A549 (cell line): Measurements from ENCODE around the gene ERLIN1. TPM values are rescaled to one million over a fixed set of nuclear protein-coding genes. Genes with fewer than 3 reads are reported as not detected.

Source experiments
- ATAC-seq, 2 experiments: fragments of 200-7000 bp in 1 of 2; fragments of >200 bp in 1 of 2; cut with Nextera tagmentation in 1 of 2; cut with Tn5 transposase in 1 of 2; 3 replicates each; pipeline versions ENCODE4 v1.8.0 to v1.9.1; 2018 to 2020; ENCODE audit warnings: mild to moderate bottlenecking in 1 of 2, moderate library complexity in 1 of 2
- CTCF ChIA-PET: fragments of 300-600 bp; sonication (Branson Sonifier 250); formaldehyde crosslinking; extraction: SDS; loops from one replicate; lab custom pipeline; 2021; ENCODE audit warnings: antibody characterized with exemption, inconsistent platforms; lab: Yijun Ruan, JAX
- POLR2A ChIA-PET: fragments of 350-600 bp; formaldehyde crosslinking; extraction: SDS; loops from one replicate; lab custom pipeline; 2021; ENCODE audit warnings: antibody characterized with exemption, inconsistent platforms; lab: Yijun Ruan, JAX
- DNase-seq, 2 experiments: peaks; one replicate each; pipeline versions ENCODE4 v3.0.0 to v3.0.0-alpha.2; 2011 to 2016; ENCODE audit warnings: low read depth in 1 of 2, low spot score in 1 of 2
- FAIRE-seq: peaks from 2 replicates; lab custom pipeline; 2011; peaks lifted over from hg19 to GRCh38; lab: Jason Lieb, UNC
- H3K27ac ChIP-seq, 2 experiments: fragments of >200 bp; sonication (Bioruptor Twin); formaldehyde crosslinking; 3 replicates each; pipeline ENCODE4 v1.5.1; 2016 to 2017
- H3K4me1 ChIP-seq: fragments of >200 bp; sonication (Bioruptor Twin); formaldehyde crosslinking; 3 replicates; pipeline ENCODE4 v1.6.1; 2016
- H3K4me2 ChIP-seq: fragments of >200 bp; sonication (Bioruptor Twin); formaldehyde crosslinking; 3 replicates; pipeline ENCODE4 v1.6.1; 2016
- H3K4me3 ChIP-seq: fragments of >200 bp; sonication (Bioruptor Twin); formaldehyde crosslinking; 3 replicates; pipeline ENCODE4 v1.5.1; 2016
- H3K9me3 ChIP-seq: fragments of >200 bp; sonication (Bioruptor Twin); formaldehyde crosslinking; 3 replicates; pipeline ENCODE4 v1.6.1; 2016
- ATOH8 ChIP-seq: fragments of 250-450 bp; sonication (Bioruptor Pico); IDR thresholded peaks from 2 replicates; pipeline ENCODE4 v1.5.0; 2020; ENCODE audit warnings: low read depth, mild to moderate bottlenecking, moderate library complexity
- CBX2 ChIP-seq: fragments of 200-600 bp; sonication (generic); IDR thresholded peaks from 2 replicates; pipeline ENCODE4 v1.6.1; 2016; ENCODE audit warnings: low read depth, mild to moderate bottlenecking, borderline replicate concordance
- CHD4 ChIP-seq: fragments of 200-600 bp; sonication (generic); IDR thresholded peaks from 2 replicates; pipeline ENCODE4 v1.6.1; 2016; ENCODE audit warnings: antibody characterized with exemption, mild to moderate bottlenecking, borderline replicate concordance
- E2F6 ChIP-seq: IDR thresholded peaks from 2 replicates; pipeline ENCODE4 v1.6.1; 2012; ENCODE audit warnings: low read depth, borderline replicate concordance
- EP300 ChIP-seq, 2 experiments: fragments of >200 bp; sonication (Bioruptor Twin); formaldehyde crosslinking; IDR thresholded peaks; 2 replicates in 1 of 2; 3 replicates in 1 of 2; pipeline ENCODE4 v1.6.1; 2016 to 2017
- ESRRA ChIP-seq: fragments of 150-350 bp; IDR thresholded peaks from 2 replicates; pipeline ENCODE4 v1.6.1; 2014; ENCODE audit warnings: mild to moderate bottlenecking, low read length, borderline replicate concordance
- FOXS1 ChIP-seq: fragments of 250-450 bp; sonication (Bioruptor Pico); IDR thresholded peaks from 2 replicates; pipeline ENCODE4 v1.5.0; 2020; ENCODE audit warnings: mild to moderate bottlenecking, moderate library complexity
- GATA3 ChIP-seq: IDR thresholded peaks from 2 replicates; pipeline ENCODE4 v1.6.1; 2012; ENCODE audit warnings: borderline replicate concordance
- HDAC2 ChIP-seq: fragments of 200-600 bp; sonication (generic); IDR thresholded peaks from 2 replicates; pipeline ENCODE4 v1.6.1; 2016
- HOXA7 ChIP-seq: fragments of 250-450 bp; sonication (Bioruptor Pico); IDR thresholded peaks from 2 replicates; pipeline ENCODE4 v1.5.0; 2020; ENCODE audit warnings: mild to moderate bottlenecking, moderate library complexity
- HOXB5 ChIP-seq: fragments of 250-450 bp; sonication (Bioruptor Pico); IDR thresholded peaks from 2 replicates; pipeline ENCODE4 v1.5.0; 2020; ENCODE audit warnings: mild to moderate bottlenecking, moderate library complexity
- KDM1A ChIP-seq: fragments of 200-600 bp; sonication (generic); IDR thresholded peaks from 2 replicates; pipeline ENCODE4 v1.6.1; 2016; ENCODE audit warnings: low read depth, mild to moderate bottlenecking
- MYC ChIP-seq: IDR thresholded peaks from 2 replicates; pipeline ENCODE4 v1.6.1; 2012; ENCODE audit warnings: mild to moderate bottlenecking, inconsistent platforms, low read length, improper control_type of control experiment, borderline replicate concordance
- NFE2L2 ChIP-seq: fragments of 150-350 bp; conservative IDR thresholded peaks from 2 replicates; pipeline ENCODE4 v1.6.1; 2014; ENCODE audit warnings: low read length
- NR3C1 ChIP-seq: fragments of >200 bp; sonication (Bioruptor Twin); formaldehyde crosslinking; IDR thresholded peaks from 3 replicates; pipeline ENCODE4 v1.6.1; 2017
- POLR2A ChIP-seq: IDR thresholded peaks from 2 replicates; pipeline ENCODE4 v1.6.1; 2012; ENCODE audit warnings: mild to moderate bottlenecking, low read length
- POLR2AphosphoS2 ChIP-seq: conservative IDR thresholded peaks from 2 replicates; pipeline ENCODE4 v1.6.1; 2012; ENCODE audit warnings: low read length, improper control_type of control experiment, inconsistent platforms
- RARB ChIP-seq: fragments of 250-450 bp; sonication (Bioruptor Pico); IDR thresholded peaks from 2 replicates; pipeline ENCODE4 v1.8.0; 2021; ENCODE audit warnings: mild to moderate bottlenecking, moderate library complexity
- SMC3 ChIP-seq: fragments of >200 bp; sonication (Bioruptor Twin); formaldehyde crosslinking; IDR thresholded peaks from 3 replicates; pipeline ENCODE4 v1.6.1; 2018; ENCODE audit warnings: inconsistent platforms
- SREBF2 ChIP-seq: fragments of 450-650 bp; IDR thresholded peaks from 2 replicates; pipeline ENCODE4 v1.6.1; 2014; ENCODE audit warnings: mild to moderate bottlenecking, moderate library complexity
- TFCP2L1 ChIP-seq: fragments of 250-450 bp; sonication (Bioruptor Pico); IDR thresholded peaks from 2 replicates; pipeline ENCODE4 v1.5.0; 2021; ENCODE audit warnings: mild to moderate bottlenecking
- USF2 ChIP-seq: fragments of 450-650 bp; IDR thresholded peaks from 2 replicates; pipeline ENCODE4 v1.6.1; 2014; ENCODE audit warnings: antibody characterized with exemption
- ZFP36 ChIP-seq: fragments of 450-650 bp; IDR thresholded peaks from 2 replicates; pipeline ENCODE4 v1.6.1; 2014; ENCODE audit warnings: borderline replicate concordance; ENCODE audit not compliant: partially characterized antibody
- ZSCAN20 ChIP-seq: fragments of 250-450 bp; sonication (Bioruptor Pico); IDR thresholded peaks from 2 replicates; pipeline ENCODE4 v1.8.0; 2022; ENCODE audit warnings: mild to moderate bottlenecking, moderate library complexity
- WGBS: methylation state at CpG from one replicate; pipeline ENCODE4 v1.1.6; 2017; ENCODE audit errors: missing lambda C conversion rate; 5-methylcytosine and 5-hydroxymethylcytosine counted together
- polyA plus RNA-seq, 4 experiments: library from polyadenylated mRNA; depleted of rRNA in 3 of 4; stranded (reverse); fragments of >200 nt; fragmentation: RNase III in 1 of 4; extraction: RNeasy Plus Mini Kit Qiagen cat#74134 plus additional on column Dnase treatment in 1 of 4; gene quantifications; 2 replicates in 3 of 4; 3 replicates in 1 of 4; pipeline ENCODE4 v1.2.3, GENCODE V29; 2011 to 2017
- TF ChIP-seq, protein P1 (sequence below): fragments of 250-450 bp; sonication (Bioruptor Pico); IDR thresholded peaks from 2 replicates; pipeline ENCODE4 v1.5.0; 2021; ENCODE audit warnings: mild to moderate bottlenecking, moderate library complexity, borderline replicate concordance
- TF ChIP-seq, protein P2 (sequence below): fragments of >200 bp; sonication (Bioruptor Twin); formaldehyde crosslinking; IDR thresholded peaks from 3 replicates; pipeline ENCODE4 v1.5.1; 2016

The ERLIN1 gene
- polyA plus RNA-seq, 2 of the 4 experiments (the other 2 are of a cell fraction) = 62.8 to 78.4 TPM

DNA sequence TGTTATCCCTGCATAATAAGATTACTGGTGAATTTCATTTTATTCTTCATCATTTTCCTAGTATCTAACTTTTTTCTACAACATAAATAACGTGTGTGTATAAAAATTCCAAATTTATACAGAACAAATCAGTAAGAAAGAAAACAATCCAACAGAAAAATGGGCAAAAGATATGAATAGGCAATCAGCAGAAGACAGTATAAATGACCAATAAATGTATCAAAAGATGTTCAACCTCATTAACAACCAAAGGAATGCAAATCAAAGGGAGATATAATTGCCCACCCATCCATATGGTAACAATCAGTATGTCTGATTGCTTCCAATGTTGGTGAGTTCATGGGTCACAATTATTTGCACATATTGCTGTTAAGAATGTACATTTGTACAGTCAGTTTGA lies 13.5 kb downstream of the ERLIN1 start:
- Histone ChIP-seq H3K4me3 (no peak overlapping the region), H3K9me3 (no peaks in the 10 kb centered on the region), H3K27ac (no peak overlapping the region), H3K4me2 (no peak overlapping the region), H3K4me1 (no peaks in the 10 kb centered on the region)
- FAIRE-seq (peak; percentile 46), DNase-seq (no peak), ATAC-seq (no peak)
- 83% methylated on average over 1 of the region's 1 CpG for WGBS
- ChIA-PET POLR2A (no interaction called here), CTCF (no interaction called here)
- no peak for TF ChIP-seq ESRRA
- TF ChIP-seq NFE2L2 = no peak
- no peak for TF ChIP-seq EP300 (IDR thresholded peaks at IDR 0.05)
- TF ChIP-seq HOXA7 = no peak
- no peak for TF ChIP-seq POLR2AphosphoS2
- no peak for TF ChIP-seq ZFP36
- TF ChIP-seq, protein P1, sequence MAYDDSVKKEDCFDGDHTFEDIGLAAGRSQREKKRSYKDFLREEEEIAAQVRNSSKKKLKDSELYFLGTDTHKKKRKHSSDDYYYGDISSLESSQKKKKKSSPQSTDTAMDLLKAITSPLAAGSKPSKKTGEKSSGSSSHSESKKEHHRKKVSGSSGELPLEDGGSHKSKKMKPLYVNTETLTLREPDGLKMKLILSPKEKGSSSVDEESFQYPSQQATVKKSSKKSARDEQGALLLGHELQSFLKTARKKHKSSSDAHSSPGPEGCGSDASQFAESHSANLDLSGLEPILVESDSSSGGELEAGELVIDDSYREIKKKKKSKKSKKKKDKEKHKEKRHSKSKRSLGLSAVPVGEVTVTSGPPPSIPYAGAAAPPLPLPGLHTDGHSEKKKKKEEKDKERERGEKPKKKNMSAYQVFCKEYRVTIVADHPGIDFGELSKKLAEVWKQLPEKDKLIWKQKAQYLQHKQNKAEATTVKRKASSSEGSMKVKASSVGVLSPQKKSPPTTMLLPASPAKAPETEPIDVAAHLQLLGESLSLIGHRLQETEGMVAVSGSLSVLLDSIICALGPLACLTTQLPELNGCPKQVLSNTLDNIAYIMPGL (CRISPR knock-in tag) = no peak
- no peak for TF ChIP-seq MYC
- no peak for TF ChIP-seq ATOH8 (CRISPR knock-in tag)
- TF ChIP-seq CBX2 = no peak
- TF ChIP-seq HDAC2 = no peak
- no peak for TF ChIP-seq CHD4
- no peak for TF ChIP-seq NR3C1
- TF ChIP-seq USF2 = no peak
- TF ChIP-seq POLR2A = no peak
- TF ChIP-seq, protein P2, sequence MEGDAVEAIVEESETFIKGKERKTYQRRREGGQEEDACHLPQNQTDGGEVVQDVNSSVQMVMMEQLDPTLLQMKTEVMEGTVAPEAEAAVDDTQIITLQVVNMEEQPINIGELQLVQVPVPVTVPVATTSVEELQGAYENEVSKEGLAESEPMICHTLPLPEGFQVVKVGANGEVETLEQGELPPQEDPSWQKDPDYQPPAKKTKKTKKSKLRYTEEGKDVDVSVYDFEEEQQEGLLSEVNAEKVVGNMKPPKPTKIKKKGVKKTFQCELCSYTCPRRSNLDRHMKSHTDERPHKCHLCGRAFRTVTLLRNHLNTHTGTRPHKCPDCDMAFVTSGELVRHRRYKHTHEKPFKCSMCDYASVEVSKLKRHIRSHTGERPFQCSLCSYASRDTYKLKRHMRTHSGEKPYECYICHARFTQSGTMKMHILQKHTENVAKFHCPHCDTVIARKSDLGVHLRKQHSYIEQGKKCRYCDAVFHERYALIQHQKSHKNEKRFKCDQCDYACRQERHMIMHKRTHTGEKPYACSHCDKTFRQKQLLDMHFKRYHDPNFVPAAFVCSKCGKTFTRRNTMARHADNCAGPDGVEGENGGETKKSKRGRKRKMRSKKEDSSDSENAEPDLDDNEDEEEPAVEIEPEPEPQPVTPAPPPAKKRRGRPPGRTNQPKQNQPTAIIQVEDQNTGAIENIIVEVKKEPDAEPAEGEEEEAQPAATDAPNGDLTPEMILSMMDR = no peak
- TF ChIP-seq FOXS1 (CRISPR knock-in tag) = no peak
- TF ChIP-seq TFCP2L1 (CRISPR knock-in tag) = no peak
- TF ChIP-seq E2F6 = no peak
- TF ChIP-seq ZSCAN20 (CRISPR knock-in tag) = no peak

- no peak for TF ChIP-seq SMC3
- no peak for TF ChIP-seq GATA3
- TF ChIP-seq, protein P2 = no peak
- no peak for TF ChIP-seq E2F6
- no peak for TF ChIP-seq KDM1A
- TF ChIP-seq RARB (CRISPR knock-in tag) = no peak
- no peak for TF ChIP-seq ESRRA
- TF ChIP-seq ZSCAN20 (CRISPR knock-in tag) = no peak
- TF ChIP-seq HOXB5 (CRISPR knock-in tag) = no peak
- TF ChIP-seq SREBF2 = no peak
- no peak overlapping the region for H3K27ac ChIP-seq
- ChIA-PET POLR2A (no interaction called here), CTCF (interaction anchor here (0.6 to 1.5 kb wide), 3 partner anchors 30 to 322 kb away, joined by 3 to 5 read pairs (median 3); no protein-coding TSS in a partner anchor)
- DNase-seq = no peak
- H3K4me3 ChIP-seq = no peak overlapping the region
- FAIRE-seq = no peak
- WGBS = 96% methylated on average over 1 of the region's 1 CpG
- ATAC-seq = no peak
- peaks cover 10% of the 10 kb centered on the region; the same call in 2 of the 3 replicates for H3K4me1 ChIP-seq
- no peaks in the 10 kb centered on the region for H3K9me3 ChIP-seq
- H3K4me2 ChIP-seq = no peak overlapping the region
Measured at GRCh38 chr10:100168313-100168643, 17.6 kb downstream of the ERLIN1 start.
